ENCODE data around the gene VPS13D. TPM values are rescaled to one million over a fixed set of nuclear protein-coding genes. Genes with fewer than 3 reads are reported as not detected.

VPS13D gene
- total RNA-seq, 4 donors from 2014 or later, result 137 to 238 (median 191) TPM

DNA sequence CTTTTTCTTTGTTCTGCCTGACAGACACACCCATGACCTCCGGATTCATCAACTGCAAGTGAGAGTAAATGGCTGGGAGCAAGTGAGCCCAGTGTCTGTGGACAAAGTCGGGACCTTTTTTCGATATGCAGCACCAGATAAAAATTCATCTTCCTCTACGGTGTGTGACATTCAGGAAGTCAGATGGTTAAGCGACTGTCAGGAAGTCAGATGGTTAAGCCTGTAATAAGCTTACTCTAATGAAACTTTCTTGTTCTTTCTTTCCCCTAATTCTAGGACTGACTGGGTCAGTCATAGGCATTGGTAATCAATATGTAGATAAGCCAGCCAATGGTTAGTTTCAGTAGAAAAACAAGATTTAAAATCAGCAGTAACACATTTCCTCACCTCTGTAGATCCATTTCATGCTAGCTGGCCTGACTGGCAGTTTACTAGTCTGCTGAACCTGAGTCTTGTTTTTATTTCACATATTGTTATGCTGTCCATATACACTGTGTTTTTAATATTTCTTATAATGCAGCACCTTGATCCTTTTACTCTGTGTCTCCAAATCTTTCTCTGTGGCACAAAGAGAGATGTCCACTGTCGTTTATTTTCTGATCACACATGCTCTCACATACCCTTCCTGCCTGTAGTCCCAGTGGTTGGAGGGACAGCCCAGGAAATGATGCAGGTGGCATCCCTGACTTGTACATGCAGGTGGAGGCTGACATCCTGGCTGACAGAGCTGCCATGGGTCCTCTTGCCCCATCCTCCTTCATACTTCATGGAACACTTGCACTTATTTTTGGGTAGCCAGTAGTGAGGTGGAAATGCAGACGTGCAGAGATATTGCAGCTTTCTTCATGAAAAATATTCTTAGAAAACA, 115.8 kb downstream of the VPS13D start:
- intact Hi-C loops (cut with DNase I), result no loop called here
- H3K27ac ChIP-seq, result peak overlapping the region in 2 of 3 donors; percentile 86 to 89
- H3K27me3 ChIP-seq, result no peaks in the 10 kb centered on the region
- TF ChIP-seq, protein P1, sequence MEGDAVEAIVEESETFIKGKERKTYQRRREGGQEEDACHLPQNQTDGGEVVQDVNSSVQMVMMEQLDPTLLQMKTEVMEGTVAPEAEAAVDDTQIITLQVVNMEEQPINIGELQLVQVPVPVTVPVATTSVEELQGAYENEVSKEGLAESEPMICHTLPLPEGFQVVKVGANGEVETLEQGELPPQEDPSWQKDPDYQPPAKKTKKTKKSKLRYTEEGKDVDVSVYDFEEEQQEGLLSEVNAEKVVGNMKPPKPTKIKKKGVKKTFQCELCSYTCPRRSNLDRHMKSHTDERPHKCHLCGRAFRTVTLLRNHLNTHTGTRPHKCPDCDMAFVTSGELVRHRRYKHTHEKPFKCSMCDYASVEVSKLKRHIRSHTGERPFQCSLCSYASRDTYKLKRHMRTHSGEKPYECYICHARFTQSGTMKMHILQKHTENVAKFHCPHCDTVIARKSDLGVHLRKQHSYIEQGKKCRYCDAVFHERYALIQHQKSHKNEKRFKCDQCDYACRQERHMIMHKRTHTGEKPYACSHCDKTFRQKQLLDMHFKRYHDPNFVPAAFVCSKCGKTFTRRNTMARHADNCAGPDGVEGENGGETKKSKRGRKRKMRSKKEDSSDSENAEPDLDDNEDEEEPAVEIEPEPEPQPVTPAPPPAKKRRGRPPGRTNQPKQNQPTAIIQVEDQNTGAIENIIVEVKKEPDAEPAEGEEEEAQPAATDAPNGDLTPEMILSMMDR (IDR thresholded peaks at IDR 0.05), result no peak
- TF ChIP-seq POLR2A (IDR thresholded peaks at IDR 0.05), result no peak
- no peak for DNase-seq
- 75 to 80% methylated on average over 7 of the region's 7 CpGs for WGBS, 2 donors
- peaks cover 40 to 45% of the 10 kb centered on the region in 2 donors for H3K36me3 ChIP-seq
- H3K9me3 ChIP-seq, result no peaks in the 10 kb centered on the region
- H3K4me1 ChIP-seq, result peaks cover 38 to 47% of the 10 kb centered on the region in 2 donors
- H3K4me3 ChIP-seq (replicated peaks in 1 of 3), result no peak overlapping the region

DNA sequence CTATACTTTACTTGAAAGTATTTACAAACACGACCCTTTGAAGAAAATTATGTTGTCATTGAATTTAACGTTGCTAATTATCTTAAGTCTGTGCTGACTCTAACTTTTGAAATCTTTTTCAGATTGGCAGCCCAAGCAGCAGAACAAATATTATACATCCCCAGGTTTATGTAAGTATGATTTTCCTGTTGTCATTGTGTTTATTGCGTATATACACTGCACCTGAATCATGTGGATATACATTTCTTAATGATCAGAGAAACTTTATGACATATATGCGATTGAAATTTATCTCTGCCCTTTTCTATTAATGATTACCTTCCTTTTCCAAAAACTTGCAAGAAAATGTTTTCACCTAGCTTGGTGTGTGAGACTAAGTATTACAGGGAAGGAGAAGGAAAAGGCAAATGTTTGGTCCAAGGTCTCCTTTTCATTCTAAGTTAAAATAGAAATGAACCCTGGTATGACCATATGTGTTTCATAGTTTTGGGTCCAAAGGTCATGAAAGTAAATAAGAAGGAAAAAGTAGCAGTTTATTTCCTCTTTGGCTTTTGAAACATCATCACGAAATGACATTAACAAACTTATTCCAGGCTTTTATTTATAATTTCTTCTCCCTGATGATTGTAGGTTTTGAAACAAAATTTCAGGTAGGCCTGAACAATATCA, 116.8 kb downstream of the VPS13D start:
- DNase-seq, result no peak
- Histone ChIP-seq H3K27ac (no peak overlapping the region), H3K9me3 (no peaks in the 10 kb centered on the region), H3K27me3 (no peaks in the 10 kb centered on the region), H3K4me3 (replicated peaks in 1 of 3) (no peak overlapping the region), H3K4me1 (peaks cover 28 to 37% of the 10 kb centered on the region in 2 donors), H3K36me3 (peaks cover 51 to 53% of the 10 kb centered on the region in 2 donors)
- 93 to 94% methylated on average over 5 of the region's 5 CpGs for WGBS, 2 donors
- TF ChIP-seq, protein P1 (IDR thresholded peaks at IDR 0.05), result no peak
- no peak for TF ChIP-seq POLR2A (IDR thresholded peaks at IDR 0.05)
- intact Hi-C loops (cut with DNase I), result no loop called here

DNA sequence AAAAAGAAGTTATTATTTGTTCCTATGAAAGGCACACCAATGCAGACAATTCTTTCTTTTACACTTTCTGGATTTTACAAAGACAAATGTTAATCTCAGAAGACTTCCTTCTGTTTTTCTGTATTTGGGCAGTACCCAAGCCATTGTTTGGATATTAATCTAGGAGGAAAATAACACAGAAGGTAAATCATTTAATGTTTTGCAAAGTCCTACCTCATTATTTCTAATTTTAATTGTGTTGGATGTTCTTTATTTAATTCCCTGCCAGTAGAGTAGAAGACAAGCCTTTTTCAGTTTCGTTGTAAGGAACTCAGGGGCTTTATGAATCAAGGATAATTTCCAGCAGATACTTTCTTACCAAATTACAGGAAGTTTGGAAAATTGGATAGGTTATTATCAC, 118.3 kb downstream of the VPS13D start:
- TF ChIP-seq, protein P1 (IDR thresholded peaks at IDR 0.05), result no peak
- TF ChIP-seq POLR2A (IDR thresholded peaks at IDR 0.05), result no peak

DNA sequence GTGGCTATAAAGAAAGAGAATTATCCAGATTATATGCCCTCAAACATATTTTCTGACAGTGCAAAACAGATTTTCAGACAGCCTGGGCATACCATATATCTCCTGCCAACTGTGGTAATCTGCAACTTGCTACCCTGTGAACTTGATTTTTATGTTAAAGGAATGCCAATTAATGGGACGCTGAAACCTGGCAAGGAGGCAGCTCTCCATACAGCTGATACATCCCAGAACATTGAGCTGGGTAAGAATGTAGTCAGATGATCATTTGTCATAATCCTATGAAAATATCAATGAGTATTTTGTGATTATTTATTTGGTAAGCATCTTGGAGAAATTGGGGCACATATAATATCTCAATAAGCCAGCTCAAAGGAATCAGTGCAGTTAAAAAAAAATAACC, 124.2 kb downstream of the VPS13D start:
- no peak for TF ChIP-seq POLR2A (IDR thresholded peaks at IDR 0.05)
- TF ChIP-seq, protein P1 (IDR thresholded peaks at IDR 0.05), result no peak
- Histone ChIP-seq H3K9me3 (no peaks in the 10 kb centered on the region), H3K4me3 (replicated peaks in 1 of 3) (no peak overlapping the region), H3K4me1 (peaks cover 0 to 8% of the 10 kb centered on the region in 2 donors), H3K36me3 (peaks cover 48 to 62% of the 10 kb centered on the region in 2 donors), H3K27me3 (no peaks in the 10 kb centered on the region), H3K27ac (no peak overlapping the region)
- intact Hi-C loops (cut with DNase I), result no loop called here
- no peak for DNase-seq
- WGBS, 2 donors, result 87 to 89% methylated on average over 1 of the region's 1 CpG

More for the DNA sequence above, 118.3 kb downstream of the VPS13D start:
- intact Hi-C loops (cut with DNase I), result no loop called here
- 92 to 96% methylated on average over 1 of the region's 1 CpG for WGBS, 2 donors
- no peaks in the 10 kb centered on the region for H3K27me3 ChIP-seq
- H3K27ac ChIP-seq, result no peak overlapping the region
- H3K9me3 ChIP-seq, result no peaks in the 10 kb centered on the region
- H3K4me3 ChIP-seq (replicated peaks in 1 of 3), result no peak overlapping the region
- H3K4me1 ChIP-seq, result peaks cover 17 to 27% of the 10 kb centered on the region in 2 donors
- no peak for DNase-seq
- H3K36me3 ChIP-seq, result peaks cover 52 to 55% of the 10 kb centered on the region in 2 donors

Measured in thyroid gland (tissue), 4 donors.